Neutrophil (primary cell): ENCODE measurements around the gene SLC10A3.

Experiments
- H3K27ac ChIP-seq: fragments of 200-600 bp; sonication (generic); 2 replicates; pipeline ENCODE4 v1.5.1; 2016; ENCODE audit warnings: mild to moderate bottlenecking, moderate library complexity
- H3K27me3 ChIP-seq: fragments of 200-600 bp; sonication (generic); 2 replicates; pipeline ENCODE4 v1.6.0; 2016; ENCODE audit warnings: mild to moderate bottlenecking
- H3K36me3 ChIP-seq: fragments of 200-600 bp; sonication (generic); 2 replicates; pipeline ENCODE4 v1.5.1; 2017
- H3K4me1 ChIP-seq, 2 experiments: fragments of 200-600 bp in 1 of 2; sonication (generic) in 1 of 2; 1 replicate in 1 of 2; 2 replicates in 1 of 2; pipeline versions ENCODE4 v1.5.1 to v1.6.1; 2013 to 2016; ENCODE audit warnings: low read depth in 1 of 2, low read length in 1 of 2, mild to moderate bottlenecking in 1 of 2, moderate library complexity in 1 of 2; ENCODE audit not compliant: control insufficient read depth in 1 of 2, insufficient read depth in 1 of 2
- H3K4me3 ChIP-seq, 2 experiments: fragments of 200-600 bp in 1 of 2; sonication (generic) in 1 of 2; 1 replicate in 1 of 2; 2 replicates in 1 of 2; pipeline ENCODE4 v1.5.1; 2013 to 2016; ENCODE audit warnings: low read depth in 1 of 2, low read length in 1 of 2, mild to moderate bottlenecking in 1 of 2, moderate library complexity in 1 of 2
- H3K9me3 ChIP-seq: fragments of 200-600 bp; sonication (generic); 2 replicates; pipeline ENCODE4 v1.5.1; 2016
- CTCF ChIP-seq: fragments of 200-600 bp; sonication (generic); IDR thresholded peaks from 2 replicates; pipeline ENCODE4 v1.5.1; 2016; ENCODE audit warnings: antibody characterized with exemption

Gene SLC10A3

GRCh38 chrX:154513716-154514115 is 23.3 kb upstream of the SLC10A3 start:
- H3K36me3 ChIP-seq = no peaks in the 10 kb centered on the region
- no peak overlapping the region for H3K4me3 ChIP-seq
- peaks cover 13 to 14% of the 10 kb centered on the region in 2 experiments for H3K4me1 ChIP-seq
- H3K27me3 ChIP-seq = no peaks in the 10 kb centered on the region
- no peak overlapping the region for H3K27ac ChIP-seq
- no peak for TF ChIP-seq CTCF
- no peaks in the 10 kb centered on the region for H3K9me3 ChIP-seq

- Histone ChIP-seq H3K27ac (no peak overlapping the region), H3K4me3 (no peak overlapping the region), H3K4me1 (peaks cover 13 to 14% of the 10 kb centered on the region in 2 experiments), H3K36me3 (no peaks in the 10 kb centered on the region), H3K9me3 (no peaks in the 10 kb centered on the region), H3K27me3 (no peaks in the 10 kb centered on the region)
- TF ChIP-seq CTCF = no peak
These were observed 22.6 kb upstream of the SLC10A3 start for GRCh38 chrX:154512879-154513553.

DNA sequence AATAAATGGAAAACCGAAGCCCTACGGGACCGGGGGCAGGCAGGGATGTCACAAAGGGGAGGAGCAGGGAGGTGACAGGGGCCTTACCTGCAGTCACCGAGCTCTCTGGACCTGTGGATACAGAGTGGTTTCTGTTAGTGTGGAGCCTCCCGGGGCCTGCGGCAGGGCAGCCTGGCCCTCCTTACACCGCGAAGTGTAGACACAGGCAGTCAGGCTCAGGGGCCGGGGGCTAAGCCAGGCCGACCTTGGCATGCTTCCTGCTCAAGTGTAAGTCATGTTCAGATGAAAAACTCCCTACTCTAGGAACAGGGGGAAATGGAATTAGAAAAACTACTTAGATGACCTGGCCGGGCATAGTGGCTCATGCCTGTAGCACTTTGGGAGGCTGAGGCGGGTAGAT is 21.3 kb upstream of the SLC10A3 start:
- no peak overlapping the region for H3K27ac ChIP-seq
- peaks cover 9% of the 10 kb centered on the region for H3K36me3 ChIP-seq
- H3K9me3 ChIP-seq = no peaks in the 10 kb centered on the region
- no peaks in the 10 kb centered on the region for H3K27me3 ChIP-seq
- no peak for TF ChIP-seq CTCF
- H3K4me1 ChIP-seq = peaks cover 11 to 14% of the 10 kb centered on the region in 2 experiments
- H3K4me3 ChIP-seq = no peak overlapping the region

DNA sequence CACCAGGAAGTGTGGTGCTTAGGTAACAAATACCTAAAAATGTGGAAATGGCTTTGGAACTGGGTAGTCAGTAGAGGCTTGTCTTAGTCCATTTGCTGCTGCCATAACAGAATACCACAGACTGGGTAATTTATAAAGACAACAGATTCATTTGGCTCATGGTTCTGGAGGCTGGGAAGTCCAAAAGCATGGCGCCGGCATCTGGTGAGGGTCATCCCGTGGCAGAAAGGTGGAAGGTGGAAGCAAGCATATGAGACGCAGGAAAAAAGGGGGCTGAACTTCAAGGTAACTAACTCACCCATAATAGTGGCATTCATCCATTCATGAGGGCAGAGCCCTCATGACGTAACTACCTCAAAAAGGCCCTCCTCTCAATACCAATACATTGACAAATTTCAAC is 19.0 kb upstream of the SLC10A3 start:
- Histone ChIP-seq H3K36me3 (peaks cover 28% of the 10 kb centered on the region), H3K4me1 (no peaks in the 10 kb centered on the region), H3K9me3 (no peaks in the 10 kb centered on the region), H3K4me3 (no peak overlapping the region), H3K27ac (no peak overlapping the region), H3K27me3 (no peaks in the 10 kb centered on the region)
- no peak for TF ChIP-seq CTCF

- Histone ChIP-seq H3K4me1 (no peaks in the 10 kb centered on the region), H3K36me3 (peaks cover 28% of the 10 kb centered on the region), H3K4me3 (no peak overlapping the region), H3K27ac (no peak overlapping the region), H3K9me3 (no peaks in the 10 kb centered on the region), H3K27me3 (no peaks in the 10 kb centered on the region)
- TF ChIP-seq CTCF = no peak
These were observed 17.9 kb upstream of the SLC10A3 start for GRCh38 chrX:154508384-154508745.
